Prostate gland (tissue), 2 donors: ENCODE results near the gene FAM98B. TPM values are rescaled to one million over a fixed set of nuclear protein-coding genes. Genes with fewer than 3 reads are reported as not detected.

Experiments used
- DNase-seq: peaks from one replicate; pipeline ENCODE4 v3.0.0-alpha.2; 2019; ENCODE audit warnings: low spot score
- H3K27ac ChIP-seq, 2 donors: fragments of 200-600 bp; sonication (generic); 2 replicates each; pipeline ENCODE4 v1.5.1; 2017 to 2019
- H3K27me3 ChIP-seq: fragments of 200-600 bp; sonication (generic); replicated peaks from 2 replicates; pipeline ENCODE4 v1.5.1; 2019; ENCODE audit not compliant: insufficient read depth
- H3K36me3 ChIP-seq, 2 donors: fragments of 200-600 bp; sonication (generic); 1 replicate in 1 of 2; 2 replicates in 1 of 2; pipeline versions ENCODE4 v1.5.1 to v1.8.1; 2017 to 2019
- H3K4me1 ChIP-seq: fragments of 200-600 bp; sonication (generic); replicated peaks from 2 replicates; pipeline ENCODE4 v1.5.1; 2019
- H3K4me3 ChIP-seq, 2 donors: fragments of 200-600 bp; sonication (generic); 2 replicates each; pipeline ENCODE4 v1.5.1; 2017 to 2019
- H3K9me3 ChIP-seq: fragments of 200-600 bp; sonication (generic); 2 replicates; pipeline ENCODE4 v1.5.1; 2017
- POLR2A ChIP-seq: fragments of 450-650 bp; IDR thresholded peaks from one replicate; pipeline ENCODE4 v1.6.1; 2016; ENCODE audit warnings: antibody characterized with exemption, mild to moderate bottlenecking
- POLR2AphosphoS5 ChIP-seq: sonication (generic); formaldehyde crosslinking; IDR thresholded peaks from one replicate; pipeline ENCODE4 v1.6.1; 2017; ENCODE audit warnings: antibody characterized with exemption
- WGBS: methylation state at CpG from one replicate; pipeline ENCODE4 v1.1.5; 2018; 5-methylcytosine and 5-hydroxymethylcytosine counted together
- intact Hi-C: fragments of 100-400 bp; cut with DNase I; formaldehyde crosslinking; loops from one replicate; pipeline ENCODE4 v1.14.2; 2022
- total RNA-seq, 2 donors: library from RNA; depleted of rRNA; stranded (reverse); fragments of >200 nt; gene quantifications; one replicate each; pipeline ENCODE4 v1.1.0, GENCODE V29; 2016
- TF ChIP-seq, protein P1 (sequence below), 4 experiments: fragments of 200-600 bp in 2 of 4; fragments of 450-650 bp in 2 of 4; sonication (generic) in 2 of 4; IDR thresholded peaks; 1 replicate in 3 of 4; 2 replicates in 1 of 4; pipeline ENCODE4 v1.5.1; 2016 to 2019; ENCODE audit warnings: antibody characterized with exemption in 4 of 4, mild to moderate bottlenecking in 2 of 4, moderate library complexity in 2 of 4

The FAM98B gene
- total RNA-seq, 2 donors from 2014 or later: 9.8 to 27.0 TPM

DNA sequence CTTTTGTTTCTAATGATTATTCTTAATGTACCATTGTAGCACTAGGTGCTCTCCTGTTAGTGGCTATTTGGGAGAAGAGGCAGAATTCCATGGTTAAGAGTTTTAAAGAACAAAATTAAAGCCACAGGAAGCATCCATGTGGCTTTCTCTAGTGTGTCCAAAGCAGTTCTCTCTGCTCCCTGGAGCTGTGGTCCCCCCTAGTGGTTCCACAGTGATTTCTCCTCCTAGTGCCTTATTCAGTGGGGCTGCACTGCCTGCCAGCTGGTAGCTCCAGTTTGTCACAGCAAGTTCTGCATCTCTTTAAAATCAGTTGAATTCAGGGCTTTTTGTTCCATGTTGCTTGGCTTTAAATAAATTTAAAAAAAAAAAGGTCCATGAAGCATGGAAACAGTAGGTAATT, 39.6 kb upstream of the FAM98B start:
- no peak for DNase-seq
- H3K4me3 ChIP-seq: no peak overlapping the region
- no peak overlapping the region for H3K27ac ChIP-seq
- no peaks in the 10 kb centered on the region for H3K4me1 ChIP-seq
- TF ChIP-seq POLR2A: no peak
- no peak for TF ChIP-seq POLR2AphosphoS5
- TF ChIP-seq, protein P1, sequence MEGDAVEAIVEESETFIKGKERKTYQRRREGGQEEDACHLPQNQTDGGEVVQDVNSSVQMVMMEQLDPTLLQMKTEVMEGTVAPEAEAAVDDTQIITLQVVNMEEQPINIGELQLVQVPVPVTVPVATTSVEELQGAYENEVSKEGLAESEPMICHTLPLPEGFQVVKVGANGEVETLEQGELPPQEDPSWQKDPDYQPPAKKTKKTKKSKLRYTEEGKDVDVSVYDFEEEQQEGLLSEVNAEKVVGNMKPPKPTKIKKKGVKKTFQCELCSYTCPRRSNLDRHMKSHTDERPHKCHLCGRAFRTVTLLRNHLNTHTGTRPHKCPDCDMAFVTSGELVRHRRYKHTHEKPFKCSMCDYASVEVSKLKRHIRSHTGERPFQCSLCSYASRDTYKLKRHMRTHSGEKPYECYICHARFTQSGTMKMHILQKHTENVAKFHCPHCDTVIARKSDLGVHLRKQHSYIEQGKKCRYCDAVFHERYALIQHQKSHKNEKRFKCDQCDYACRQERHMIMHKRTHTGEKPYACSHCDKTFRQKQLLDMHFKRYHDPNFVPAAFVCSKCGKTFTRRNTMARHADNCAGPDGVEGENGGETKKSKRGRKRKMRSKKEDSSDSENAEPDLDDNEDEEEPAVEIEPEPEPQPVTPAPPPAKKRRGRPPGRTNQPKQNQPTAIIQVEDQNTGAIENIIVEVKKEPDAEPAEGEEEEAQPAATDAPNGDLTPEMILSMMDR (IDR thresholded peaks at IDR 0.05): peak in 1 of 4 experiments; percentile 42
- intact Hi-C loops: no loop called here
- H3K9me3 ChIP-seq: no peaks in the 10 kb centered on the region
- H3K36me3 ChIP-seq: no peaks in the 10 kb centered on the region
- H3K27me3 ChIP-seq: no peaks in the 10 kb centered on the region

DNA sequence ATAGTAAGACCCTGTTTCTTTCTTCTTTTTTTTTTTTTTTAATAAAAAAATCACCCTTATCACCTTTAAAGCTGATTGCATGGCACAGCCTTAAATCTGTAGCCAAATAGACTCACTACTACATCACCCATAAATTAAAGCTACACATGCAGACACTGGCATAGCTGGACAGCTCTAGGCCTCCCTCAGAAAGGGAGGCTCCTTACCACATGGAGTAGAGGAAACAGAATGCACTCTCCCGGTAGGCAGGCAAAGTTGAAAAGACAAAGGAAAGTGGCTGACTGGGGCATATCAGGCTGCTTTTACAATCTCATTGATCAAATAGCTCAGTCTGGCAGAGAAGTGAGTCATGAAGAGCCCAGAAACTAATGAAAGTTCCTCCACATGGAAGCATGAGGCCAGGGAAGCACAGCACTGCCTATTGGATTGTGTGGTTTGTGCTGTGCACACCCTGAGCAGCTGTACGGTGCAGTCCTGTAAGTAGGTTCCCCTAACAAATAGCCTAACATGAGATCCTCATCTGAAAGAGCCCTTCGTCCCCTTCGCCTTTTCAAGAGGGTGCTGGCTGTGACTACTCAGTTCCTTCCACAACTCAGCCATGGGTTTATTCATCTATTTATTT, 32.7 kb upstream of the FAM98B start:
- Histone ChIP-seq H3K9me3 (no peaks in the 10 kb centered on the region), H3K27me3 (no peaks in the 10 kb centered on the region), H3K4me1 (no peaks in the 10 kb centered on the region), H3K36me3 (no peaks in the 10 kb centered on the region), H3K4me3 (no peak overlapping the region), H3K27ac (no peak overlapping the region)
- intact Hi-C loops: no loop called here
- 94% methylated on average over 4 of the region's 4 CpGs for WGBS
- TF ChIP-seq POLR2A: no peak
- TF ChIP-seq, protein P1 (IDR thresholded peaks at IDR 0.05): no peak
- no peak for DNase-seq

DNA sequence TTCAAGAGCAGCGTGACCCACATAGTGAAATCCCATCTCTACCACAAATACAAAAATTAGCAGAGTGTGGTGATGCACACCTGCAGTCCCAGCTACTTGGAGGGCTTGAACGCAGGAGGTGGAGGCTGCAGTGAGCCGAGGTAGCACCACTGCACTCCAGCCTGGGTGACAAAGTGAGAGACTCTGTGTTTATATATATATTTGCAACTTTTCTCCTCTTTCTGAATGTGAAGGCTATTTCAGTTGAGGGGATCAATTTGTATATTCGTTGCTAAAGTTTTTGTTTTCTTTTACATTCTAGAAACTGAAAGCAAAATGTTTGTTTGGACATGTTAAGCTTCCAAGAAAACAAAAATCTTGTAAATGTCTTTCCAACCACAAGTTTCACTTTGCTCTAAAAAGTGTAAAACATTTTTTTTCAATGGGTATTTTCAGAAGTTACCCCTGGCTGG, 29.8 kb upstream of the FAM98B start:
- no peak for TF ChIP-seq POLR2AphosphoS5
- no peak for TF ChIP-seq POLR2A
- TF ChIP-seq, protein P1 (IDR thresholded peaks at IDR 0.05): no peak
- intact Hi-C loops: no loop called here
- Histone ChIP-seq H3K9me3 (no peaks in the 10 kb centered on the region), H3K27ac (no peak overlapping the region), H3K36me3 (no peaks in the 10 kb centered on the region), H3K4me1 (no peaks in the 10 kb centered on the region), H3K4me3 (no peak overlapping the region), H3K27me3 (no peaks in the 10 kb centered on the region)
- WGBS: 61% methylated on average over 4 of the region's 4 CpGs
- no peak for DNase-seq

DNA sequence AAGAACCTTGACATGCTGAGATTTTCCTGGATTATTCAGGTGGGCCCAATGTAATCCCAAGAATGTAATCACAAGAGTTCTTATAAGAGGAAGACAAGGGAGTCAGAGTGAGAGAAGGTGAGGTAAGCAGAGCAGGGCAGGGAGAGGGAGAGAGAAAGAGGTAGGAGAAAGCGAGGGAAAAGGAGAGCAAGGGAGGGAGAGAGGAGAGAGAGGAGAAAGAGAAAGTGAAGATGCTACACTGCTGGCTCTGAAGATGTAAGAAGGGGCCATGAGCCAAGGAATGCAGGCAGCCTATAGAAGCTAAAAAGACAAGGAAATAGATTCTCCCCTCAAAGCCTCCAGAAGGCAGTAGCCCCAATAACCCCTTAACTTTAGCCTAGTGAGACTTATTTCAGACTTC, 28.7 kb upstream of the FAM98B start:
- H3K9me3 ChIP-seq: no peaks in the 10 kb centered on the region
- WGBS: 93% methylated on average over 1 of the region's 1 CpG
- no peaks in the 10 kb centered on the region for H3K27me3 ChIP-seq
- H3K4me1 ChIP-seq: no peaks in the 10 kb centered on the region
- no peaks in the 10 kb centered on the region for H3K36me3 ChIP-seq
- TF ChIP-seq POLR2A (no peak), POLR2AphosphoS5 (no peak)
- TF ChIP-seq, protein P1 (IDR thresholded peaks at IDR 0.05): no peak
- DNase-seq: no peak
- intact Hi-C loops: no loop called here
- H3K27ac ChIP-seq: no peak overlapping the region
- no peak overlapping the region for H3K4me3 ChIP-seq

DNA sequence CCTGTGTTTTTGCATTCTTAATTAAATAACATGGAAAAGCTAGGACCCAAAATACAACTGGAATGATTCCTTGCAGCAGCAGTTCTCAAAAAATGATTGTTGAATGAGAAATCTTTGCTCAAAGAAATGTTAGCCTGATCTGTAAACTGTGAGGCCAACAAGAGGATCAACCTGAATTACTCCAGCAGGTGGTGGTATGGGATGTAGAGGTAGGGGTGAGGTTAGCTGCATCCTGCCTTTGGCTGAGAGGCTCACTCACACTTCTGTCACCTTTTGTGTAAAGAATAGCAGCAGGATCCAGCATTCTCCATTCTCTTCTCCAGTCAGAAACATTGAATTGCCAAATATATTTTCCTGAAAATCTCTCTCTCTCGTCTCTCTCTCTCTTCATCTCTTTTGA, 26.5 kb upstream of the FAM98B start:
- no peaks in the 10 kb centered on the region for H3K27me3 ChIP-seq
- DNase-seq: no peak
- 92% methylated on average over 1 of the region's 1 CpG for WGBS
- intact Hi-C loops: no loop called here
- no peaks in the 10 kb centered on the region for H3K9me3 ChIP-seq
- no peaks in the 10 kb centered on the region for H3K36me3 ChIP-seq
- no peak for TF ChIP-seq POLR2AphosphoS5
- TF ChIP-seq, protein P1 (IDR thresholded peaks at IDR 0.05): no peak
- TF ChIP-seq POLR2A: no peak
- no peak overlapping the region for H3K4me3 ChIP-seq
- H3K27ac ChIP-seq: no peak overlapping the region
- no peaks in the 10 kb centered on the region for H3K4me1 ChIP-seq
